IMR-90 (cell line): ENCODE results near the gene CTIF. TPM values are rescaled to one million over a fixed set of nuclear protein-coding genes. Genes with fewer than 3 reads are reported as not detected.

Experiments used
- ATAC-seq: fragments of 200-7000 bp; cut with Tn5 transposase; 2 replicates; pipeline ENCODE4 v1.9.1; 2020; ENCODE audit warnings: low read depth, mild to moderate bottlenecking, moderate library complexity
- BruUV-seq: library from RNA; stranded (reverse); fragments of 400-500 nt; replicated peaks from 2 replicates; lab custom pipeline; 2021; lab: Mats Ljungman, UMichigan
- CTCF ChIA-PET: fragments of 300-600 bp; formaldehyde crosslinking; extraction: SDS; loops from one replicate; lab custom pipeline; 2021; ENCODE audit warnings: antibody characterized with exemption; lab: Yijun Ruan, JAX
- POLR2A ChIA-PET: fragments of 300-600 bp; sonication (Branson Sonifier 250); formaldehyde crosslinking; loops from one replicate; lab custom pipeline; 2022; ENCODE audit warnings: antibody characterized with exemption; ENCODE audit not compliant: unreplicated experiment; lab: Charles Lee
- DNase-seq: peaks from one replicate; pipeline ENCODE4 v3.0.0; 2013
- H2AFZ ChIP-seq: replicated peaks from 2 replicates; pipeline ENCODE3; 2013; ENCODE audit warnings: low read length, mild to moderate bottlenecking; ENCODE audit not compliant: poor library complexity
- H2AK5ac ChIP-seq: 2 replicates; pipeline ENCODE4 v1.6.1; 2013; ENCODE audit warnings: low read depth, low read length, inconsistent platforms
- H2AK9ac ChIP-seq: replicated peaks from 2 replicates; pipeline ENCODE3; 2013; ENCODE audit warnings: mild to moderate bottlenecking, low read depth, low read length, moderate library complexity; ENCODE audit not compliant: poor library complexity
- H2BK120ac ChIP-seq: 2 replicates; pipeline ENCODE4 v1.6.1; 2013; ENCODE audit warnings: low read depth, low read length, inconsistent platforms
- H2BK15ac ChIP-seq: 3 replicates; pipeline ENCODE4 v1.6.1; 2013; ENCODE audit warnings: low read depth, low read length, inconsistent platforms
- H2BK20ac ChIP-seq: 2 replicates; pipeline ENCODE4 v1.6.1; 2013; ENCODE audit warnings: low read depth, mild to moderate bottlenecking, inconsistent platforms, low read length, moderate library complexity
- H2BK5ac ChIP-seq: 2 replicates; pipeline ENCODE4 v1.6.1; 2013; ENCODE audit warnings: mild to moderate bottlenecking, low read depth, low read length, inconsistent platforms; ENCODE audit not compliant: poor library complexity, severe bottlenecking
- H3K14ac ChIP-seq: replicated peaks from 2 replicates; pipeline ENCODE4 v1.6.1; 2013; ENCODE audit warnings: low read depth, low read length, inconsistent platforms
- H3K18ac ChIP-seq: 2 replicates; pipeline ENCODE4 v1.6.1; 2013; ENCODE audit warnings: low read depth, low read length, control low read depth
- H3K23ac ChIP-seq: 2 replicates; pipeline ENCODE4 v1.6.1; 2013; ENCODE audit warnings: low read depth, low read length, inconsistent platforms
- H3K27ac ChIP-seq: 2 replicates; pipeline ENCODE4 v1.5.1; 2013; ENCODE audit warnings: mild to moderate bottlenecking, control low read depth, low read length; ENCODE audit not compliant: insufficient read depth
- H3K27me3 ChIP-seq: 2 replicates; pipeline ENCODE4 v1.6.1; 2013; ENCODE audit warnings: low read length; ENCODE audit not compliant: control insufficient read depth, insufficient read depth
- H3K36me3 ChIP-seq: 2 replicates; pipeline ENCODE4 v1.6.1; 2013; ENCODE audit warnings: low read length, mixed read lengths; ENCODE audit not compliant: control insufficient read depth, insufficient read depth
- H3K4ac ChIP-seq: 2 replicates; pipeline ENCODE4 v1.6.1; 2013; ENCODE audit warnings: low read depth, low read length, inconsistent platforms
- H3K4me1 ChIP-seq: 2 replicates; pipeline ENCODE4 v1.6.1; 2013; ENCODE audit warnings: low read length, mixed read lengths; ENCODE audit not compliant: control insufficient read depth, insufficient read depth
- H3K4me2 ChIP-seq: 2 replicates; pipeline ENCODE4 v1.6.1; 2013; ENCODE audit warnings: low read depth, mild to moderate bottlenecking, control low read depth, low read length, moderate library complexity
- H3K4me3 ChIP-seq: 2 replicates; pipeline ENCODE4 v1.5.1; 2013; ENCODE audit warnings: low read depth, mild to moderate bottlenecking, control low read depth, low read length, moderate library complexity; ENCODE audit not compliant: insufficient read depth
- H3K56ac ChIP-seq: 2 replicates; pipeline ENCODE4 v1.6.1; 2013; ENCODE audit warnings: low read length, inconsistent platforms; ENCODE audit not compliant: insufficient read depth; ENCODE audit errors: extremely low read depth
- H3K79me1 ChIP-seq, 2 experiments: 2 replicates each; pipeline ENCODE4 v1.6.1; 2013; ENCODE audit warnings: low read length in 2 of 2, inconsistent platforms in 1 of 2, low read depth in 1 of 2
- H3K9ac ChIP-seq: 2 replicates; pipeline ENCODE4 v1.6.1; 2013; ENCODE audit warnings: low read depth, low read length, control low read depth
- H3K9me1 ChIP-seq: 2 replicates; pipeline ENCODE4 v1.6.1; 2013; ENCODE audit warnings: low read length, inconsistent platforms; ENCODE audit not compliant: insufficient read depth
- H3K9me3 ChIP-seq: 2 replicates; pipeline ENCODE4 v1.6.1; 2013; ENCODE audit warnings: low read length; ENCODE audit not compliant: control insufficient read depth, insufficient read depth
- H4K20me1 ChIP-seq: 2 replicates; pipeline ENCODE4 v1.6.1; 2013; ENCODE audit warnings: low read length, inconsistent platforms; ENCODE audit not compliant: insufficient read depth
- H4K5ac ChIP-seq: 2 replicates; pipeline ENCODE4 v1.6.1; 2013; ENCODE audit warnings: mild to moderate bottlenecking, low read depth, low read length, control low read depth
- H4K8ac ChIP-seq, 2 experiments: 2 replicates each; pipeline ENCODE4 v1.6.1; 2013; ENCODE audit warnings: low read depth in 2 of 2, low read length in 2 of 2, control low read depth in 1 of 2, inconsistent platforms in 1 of 2
- H4K91ac ChIP-seq: 2 replicates; pipeline ENCODE4 v1.6.1; 2013; ENCODE audit warnings: low read depth, low read length, inconsistent platforms; ENCODE audit not compliant: insufficient read depth
- BHLHE40 ChIP-seq: fragments of 150-350 bp; IDR thresholded peaks from 2 replicates; pipeline ENCODE4 v1.6.1; 2016; ENCODE audit warnings: mild to moderate bottlenecking, low read depth, low read length
- CEBPB ChIP-seq: IDR thresholded peaks from 2 replicates; pipeline ENCODE4 v1.6.1; 2012; ENCODE audit warnings: low read depth, low read length, improper control_type of control experiment
- CHD1 ChIP-seq: IDR thresholded peaks from 2 replicates; pipeline ENCODE4 v1.6.1; 2012; ENCODE audit warnings: low read depth, low read length, improper control_type of control experiment
- MAFK ChIP-seq: IDR thresholded peaks from 2 replicates; pipeline ENCODE4 v1.6.1; 2012; ENCODE audit warnings: low read depth, low read length, improper control_type of control experiment
- MAZ ChIP-seq: IDR thresholded peaks from 2 replicates; pipeline ENCODE4 v1.6.1; 2012; ENCODE audit warnings: low read depth, mild to moderate bottlenecking, low read length, improper control_type of control experiment, moderate library complexity, borderline replicate concordance
- MXI1 ChIP-seq: IDR thresholded peaks from 2 replicates; pipeline ENCODE4 v1.6.1; 2012; ENCODE audit warnings: low read depth, mild to moderate bottlenecking, low read length, moderate library complexity, borderline replicate concordance
- NFE2L2 ChIP-seq: fragments of 150-350 bp; IDR thresholded peaks from 2 replicates; pipeline ENCODE4 v1.6.1; 2016; ENCODE audit warnings: low read depth, mild to moderate bottlenecking, low read length
- POLR2A ChIP-seq: IDR thresholded peaks from 2 replicates; pipeline ENCODE4 v1.6.1; 2012; ENCODE audit warnings: mild to moderate bottlenecking, low read depth, low read length
- RCOR1 ChIP-seq: IDR thresholded peaks from 2 replicates; pipeline ENCODE4 v1.6.1; 2012; ENCODE audit warnings: mild to moderate bottlenecking, low read length, improper control_type of control experiment; ENCODE audit not compliant: insufficient replicate concordance
- RFX5 ChIP-seq: IDR thresholded peaks from 2 replicates; pipeline ENCODE4 v1.8.0; 2012; ENCODE audit warnings: low read depth, mild to moderate bottlenecking, low read length, moderate library complexity
- SMC3 ChIP-seq: fragments of 150-350 bp; IDR thresholded peaks from 2 replicates; pipeline ENCODE4 v1.6.1; 2016; ENCODE audit warnings: low read depth, mild to moderate bottlenecking, antibody characterized with exemption, low read length, moderate library complexity
- WGBS, 2 experiments: methylation state at CpG; one replicate each; pipeline versions ENCODE4 v1.1.5 to v1.1.7; 2013; ENCODE audit warnings: missing lambda C conversion rate in 2 of 2; ENCODE audit not compliant: insufficient read length in 1 of 2; ENCODE audit errors: extremely low coverage in 2 of 2; 5-methylcytosine and 5-hydroxymethylcytosine counted together
- dilution Hi-C: fragments of 300-500 bp; cut with HindIII; formaldehyde crosslinking; loops from one replicate; pipeline ENCODE4 v1.14.3; 2018; ENCODE audit warnings: low sequenced_read_pairs; ENCODE audit not compliant: unreplicated experiment
- in situ Hi-C: fragments of 300-500 bp; cut with MboI; formaldehyde crosslinking; loops from 3 replicates; pipeline ENCODE4 v1.14.3; 2019; ENCODE audit warnings: low sequenced_read_pairs, inconsistent platforms, mixed read lengths
- intact Hi-C: fragments of 100-400 bp; cut with micrococcal nuclease; formaldehyde crosslinking; loops from 2 replicates; pipeline ENCODE4 v1.10.0; 2022
- polyA plus RNA-seq, 3 experiments: library from polyadenylated mRNA; depleted of rRNA; stranded (reverse); fragments of >200 nt; gene quantifications; 2 replicates each; pipeline ENCODE4 v1.2.3, GENCODE V29; 2012; ENCODE audit warnings: low replicate concordance in 1 of 3
- total RNA-seq: library from RNA; depleted of rRNA; stranded (reverse); fragments of >200 nt; gene quantifications from 2 replicates; pipeline ENCODE4 v1.2.3, GENCODE V29; 2012
- TF ChIP-seq, protein P1 (sequence below): conservative IDR thresholded peaks from 2 replicates; pipeline ENCODE4 v1.5.1; 2012; ENCODE audit warnings: mild to moderate bottlenecking, low read depth, low read length, improper control_type of control experiment
- TF ChIP-seq, protein P2 (sequence below): fragments of 150-350 bp; IDR thresholded peaks from 2 replicates; pipeline ENCODE4 v1.6.1; 2017; ENCODE audit warnings: mild to moderate bottlenecking, antibody characterized with exemption, low read length, low read depth

CTIF gene
- total and polyA plus RNA-seq, 2 of the 4 experiments (the other 2 are of a cell fraction): 25.1 to 57.0 TPM

DNA sequence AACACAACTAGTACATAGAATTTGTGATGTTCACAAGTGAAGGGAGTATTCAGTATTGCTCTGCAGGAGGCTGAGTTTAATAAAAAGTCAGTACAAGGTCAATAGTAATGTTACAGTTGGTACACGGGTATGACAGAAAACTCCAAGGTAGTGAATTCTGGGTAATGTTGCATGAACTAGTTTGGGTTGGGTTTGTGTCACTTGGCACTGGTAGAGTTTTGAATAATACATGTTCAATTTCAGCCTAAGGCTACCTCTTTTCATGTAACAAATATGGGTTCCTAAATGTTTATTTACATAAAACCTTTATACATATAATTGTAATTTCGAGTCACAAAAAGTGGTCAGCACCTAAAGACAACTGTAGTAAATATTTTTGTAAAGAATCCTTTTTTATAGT lies 19.4 kb downstream of the CTIF start:
- Histone ChIP-seq H3K27me3 (no peaks in the 10 kb centered on the region), H3K36me3 (peaks cover 19% of the 10 kb centered on the region), H3K56ac (no peak overlapping the region), H2AK9ac (no peak overlapping the region), H4K5ac (no peak overlapping the region), H2BK15ac (no peak overlapping the region), H2BK5ac (no peak overlapping the region), H3K4ac (no peak overlapping the region), H3K27ac (no peak overlapping the region), H2BK20ac (no peak overlapping the region), H3K14ac (no peak overlapping the region), H3K9me3 (peaks cover 3% of the 10 kb centered on the region), H3K9me1 (peaks cover 23% of the 10 kb centered on the region), H2AK5ac (no peak overlapping the region), H4K8ac (no peak overlapping the region), H3K79me1 (peaks cover 33 to 87% of the 10 kb centered on the region in 2 experiments), H3K9ac (no peak overlapping the region), H4K91ac (no peak overlapping the region), H3K18ac (no peak overlapping the region), H3K23ac (no peak overlapping the region), H4K20me1 (peaks cover 84% of the 10 kb centered on the region), H3K4me1 (peaks cover 19% of the 10 kb centered on the region), H3K4me3 (no peak overlapping the region), H3K4me2 (no peak overlapping the region), H2BK120ac (no peak overlapping the region), H2AFZ (no peak overlapping the region)
- ChIA-PET CTCF (no interaction called here), POLR2A (no interaction called here)
- no peak for DNase-seq
- BruUV-seq: no TSS peak
- intact Hi-C loops (no loop called here), in situ Hi-C loops (no loop called here), dilution Hi-C loops (no loop called here)
- no peak for ATAC-seq
- TF ChIP-seq MAFK (no peak), POLR2A (no peak), NFE2L2 (no peak), CEBPB (no peak), CHD1 (no peak), MXI1 (no peak), MAZ (no peak), BHLHE40 (no peak), RFX5 (no peak), SMC3 (no peak), RCOR1 (no peak)
- TF ChIP-seq, protein P1, sequence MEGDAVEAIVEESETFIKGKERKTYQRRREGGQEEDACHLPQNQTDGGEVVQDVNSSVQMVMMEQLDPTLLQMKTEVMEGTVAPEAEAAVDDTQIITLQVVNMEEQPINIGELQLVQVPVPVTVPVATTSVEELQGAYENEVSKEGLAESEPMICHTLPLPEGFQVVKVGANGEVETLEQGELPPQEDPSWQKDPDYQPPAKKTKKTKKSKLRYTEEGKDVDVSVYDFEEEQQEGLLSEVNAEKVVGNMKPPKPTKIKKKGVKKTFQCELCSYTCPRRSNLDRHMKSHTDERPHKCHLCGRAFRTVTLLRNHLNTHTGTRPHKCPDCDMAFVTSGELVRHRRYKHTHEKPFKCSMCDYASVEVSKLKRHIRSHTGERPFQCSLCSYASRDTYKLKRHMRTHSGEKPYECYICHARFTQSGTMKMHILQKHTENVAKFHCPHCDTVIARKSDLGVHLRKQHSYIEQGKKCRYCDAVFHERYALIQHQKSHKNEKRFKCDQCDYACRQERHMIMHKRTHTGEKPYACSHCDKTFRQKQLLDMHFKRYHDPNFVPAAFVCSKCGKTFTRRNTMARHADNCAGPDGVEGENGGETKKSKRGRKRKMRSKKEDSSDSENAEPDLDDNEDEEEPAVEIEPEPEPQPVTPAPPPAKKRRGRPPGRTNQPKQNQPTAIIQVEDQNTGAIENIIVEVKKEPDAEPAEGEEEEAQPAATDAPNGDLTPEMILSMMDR: no peak
- TF ChIP-seq, protein P2, sequence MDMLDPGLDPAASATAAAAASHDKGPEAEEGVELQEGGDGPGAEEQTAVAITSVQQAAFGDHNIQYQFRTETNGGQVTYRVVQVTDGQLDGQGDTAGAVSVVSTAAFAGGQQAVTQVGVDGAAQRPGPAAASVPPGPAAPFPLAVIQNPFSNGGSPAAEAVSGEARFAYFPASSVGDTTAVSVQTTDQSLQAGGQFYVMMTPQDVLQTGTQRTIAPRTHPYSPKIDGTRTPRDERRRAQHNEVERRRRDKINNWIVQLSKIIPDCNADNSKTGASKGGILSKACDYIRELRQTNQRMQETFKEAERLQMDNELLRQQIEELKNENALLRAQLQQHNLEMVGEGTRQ: no peak
- no CpG with 5 or more reads among the region's 2 CpGs for WGBS, 2 experiments
